NCI-H524 treated with DMSO at 0.1 percent for 48 hours (cell line): Measurements from ENCODE around the gene RPH3AL.
"Not testable (repeated sequence)": the region's sequence is repeated elsewhere in the genome, so short reads cannot be mapped to it uniquely, and the experiment has no call there.

ENCODE experiments used
- DNase-seq: peaks from one replicate; lab custom pipeline; 2025; lab: John Stamatoyannopoulos, UW

Gene RPH3AL

DNA sequence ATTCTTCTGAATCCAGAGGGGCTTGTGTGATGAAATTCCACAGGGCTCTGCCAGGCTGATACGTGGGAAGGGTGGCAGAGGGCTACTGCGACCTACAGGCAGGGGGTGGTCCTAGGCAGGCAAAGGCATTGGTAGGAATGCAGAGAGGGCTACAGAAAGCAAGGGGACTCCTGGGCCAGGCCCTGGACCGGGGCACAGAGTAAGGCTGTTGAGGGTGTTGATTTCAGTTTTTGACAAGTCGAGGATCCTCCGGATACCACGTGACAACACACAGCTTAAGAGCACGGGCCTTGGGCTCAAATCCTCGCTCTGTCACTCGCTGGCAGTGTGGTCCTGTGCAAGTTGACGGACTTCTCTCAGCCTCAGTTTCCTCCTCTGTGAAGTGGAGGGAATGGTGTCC is 152.0 kb downstream of the RPH3AL start:
- no peak for DNase-seq

GRCh38 chr17:199806-200545 is 152.6 kb downstream of the RPH3AL start:
- DNase-seq: no peak

DNA sequence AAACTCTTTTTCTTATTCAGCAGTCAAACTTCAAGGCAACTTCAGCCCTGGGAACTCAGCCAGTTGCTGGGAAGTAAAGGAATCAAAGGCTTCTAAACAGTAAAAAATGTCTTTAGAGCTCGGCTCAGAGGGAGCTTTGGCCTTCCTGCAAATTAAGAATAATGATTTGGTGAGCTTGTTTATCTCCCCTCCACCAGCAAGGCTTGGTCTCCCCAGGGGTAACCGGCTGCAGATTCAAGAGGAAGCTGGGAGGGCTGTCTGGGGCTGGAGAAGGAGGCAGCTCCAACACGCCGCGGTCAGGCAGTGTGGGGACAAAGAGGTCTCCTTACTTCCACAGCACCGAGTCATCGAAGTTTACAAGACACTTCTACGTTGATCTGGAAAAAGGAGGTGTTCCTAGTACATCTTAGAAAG is 153.4 kb downstream of the RPH3AL start:
- no peak for DNase-seq

- not testable (repeated sequence) for DNase-seq
Measured at GRCh38 chr17:198225-198624, 154.4 kb downstream of the RPH3AL start.

- DNase-seq: no peak
Measured at GRCh38 chr17:197352-197751, 155.3 kb downstream of the RPH3AL start.

GRCh38 chr17:194828-195602 is 157.6 kb downstream of the RPH3AL start:
- no peak for DNase-seq

DNA sequence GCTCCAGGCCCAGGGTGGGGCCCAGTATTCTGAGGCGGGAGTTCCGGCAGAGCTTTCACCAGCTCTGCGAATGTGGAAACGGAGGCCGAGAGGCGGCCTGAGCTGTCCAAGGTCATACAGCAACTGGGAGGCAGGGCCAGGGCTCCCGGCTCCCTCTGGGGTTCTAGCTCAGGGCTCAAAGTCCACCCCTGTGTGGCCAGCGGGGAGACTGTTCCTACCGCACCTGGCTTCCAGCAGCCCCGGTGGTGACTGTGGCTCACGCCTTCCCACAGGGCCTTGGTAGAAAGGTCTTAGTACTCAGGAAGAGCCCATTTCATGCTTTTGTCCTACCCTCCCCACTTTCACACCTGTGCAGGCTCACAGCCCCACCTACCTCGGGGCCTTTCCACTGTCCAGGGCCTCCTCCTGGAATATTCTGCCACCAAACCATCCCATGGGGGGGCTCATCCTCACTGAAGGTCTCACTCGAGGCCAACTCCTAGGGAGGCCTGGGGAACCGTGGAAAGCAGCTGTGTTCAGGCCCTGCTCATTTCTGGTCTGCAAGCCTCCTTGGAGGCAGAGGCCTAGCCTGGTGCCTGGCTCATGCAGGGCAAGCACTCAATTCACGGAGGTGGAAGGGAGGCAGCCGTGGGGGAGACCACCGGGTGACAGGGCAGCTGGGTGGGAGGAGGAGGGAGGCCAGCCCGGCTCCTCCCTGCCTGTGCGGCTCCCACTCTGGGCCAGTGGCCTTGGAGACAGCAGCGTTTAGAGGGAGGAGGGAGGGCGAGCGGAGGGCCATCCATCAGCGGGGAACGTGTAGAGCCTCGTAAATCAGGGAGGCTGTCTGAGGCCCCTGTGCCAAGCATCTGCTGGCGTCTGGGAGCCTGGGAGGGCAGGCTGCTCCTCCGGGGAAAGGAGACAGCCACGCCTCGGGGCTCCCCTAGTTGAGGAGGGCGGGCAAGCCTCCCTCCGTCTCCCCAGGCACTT is 158.5 kb downstream of the RPH3AL start:
- DNase-seq: peak; percentile 16

DNA sequence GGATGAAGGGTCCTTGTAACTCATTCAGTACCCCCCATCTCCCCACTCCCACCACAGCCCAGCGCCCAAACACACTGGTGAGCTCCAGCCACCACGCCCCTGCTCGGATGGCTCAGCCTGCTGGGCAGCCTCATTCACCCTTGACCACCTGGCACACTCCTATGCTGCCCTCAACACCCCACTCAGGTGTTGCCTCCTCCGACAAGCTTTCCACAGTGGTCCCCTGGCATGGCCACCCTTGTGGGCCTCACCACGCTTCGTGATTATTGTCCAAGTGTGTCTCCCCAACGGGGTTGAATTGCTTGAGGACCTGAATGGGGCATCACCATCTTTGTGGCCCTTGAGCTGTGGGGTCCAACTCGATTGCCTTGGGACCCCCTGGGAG is 159.2 kb downstream of the RPH3AL start:
- no peak for DNase-seq

- no peak for DNase-seq
Measured at GRCh38 chr17:192666-193425, 159.8 kb downstream of the RPH3AL start.

- no peak for DNase-seq
Measured at GRCh38 chr17:189444-189843, 163.2 kb downstream of the RPH3AL start.

DNA sequence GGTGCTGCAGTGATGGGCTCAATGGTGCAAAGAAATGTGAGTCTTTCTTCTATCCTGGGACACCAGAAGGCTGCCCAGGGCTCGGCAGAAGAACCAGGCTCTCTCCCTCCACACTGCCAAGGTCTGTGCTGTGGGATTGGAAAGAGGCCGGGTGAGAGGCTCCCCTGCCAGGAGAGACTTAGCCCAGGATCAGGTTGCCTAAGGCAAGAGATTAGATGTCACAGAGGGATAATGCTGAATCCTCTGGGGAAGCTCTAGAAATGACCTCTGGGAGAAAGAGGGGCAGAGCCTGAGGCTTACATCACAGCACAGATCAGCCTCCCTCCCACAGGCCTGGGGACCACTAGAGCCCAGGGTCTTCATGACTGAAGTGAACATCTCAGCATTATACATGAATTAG is 165.5 kb downstream of the RPH3AL start:
- DNase-seq: no peak

GRCh38 chr17:185445-186138 is 167.0 kb downstream of the RPH3AL start:
- DNase-seq: no peak

GRCh38 chr17:183021-183420 is 169.6 kb downstream of the RPH3AL start:
- DNase-seq: peak; percentile 14

GRCh38 chr17:182050-182751 is 170.4 kb downstream of the RPH3AL start:
- no peak for DNase-seq

DNA sequence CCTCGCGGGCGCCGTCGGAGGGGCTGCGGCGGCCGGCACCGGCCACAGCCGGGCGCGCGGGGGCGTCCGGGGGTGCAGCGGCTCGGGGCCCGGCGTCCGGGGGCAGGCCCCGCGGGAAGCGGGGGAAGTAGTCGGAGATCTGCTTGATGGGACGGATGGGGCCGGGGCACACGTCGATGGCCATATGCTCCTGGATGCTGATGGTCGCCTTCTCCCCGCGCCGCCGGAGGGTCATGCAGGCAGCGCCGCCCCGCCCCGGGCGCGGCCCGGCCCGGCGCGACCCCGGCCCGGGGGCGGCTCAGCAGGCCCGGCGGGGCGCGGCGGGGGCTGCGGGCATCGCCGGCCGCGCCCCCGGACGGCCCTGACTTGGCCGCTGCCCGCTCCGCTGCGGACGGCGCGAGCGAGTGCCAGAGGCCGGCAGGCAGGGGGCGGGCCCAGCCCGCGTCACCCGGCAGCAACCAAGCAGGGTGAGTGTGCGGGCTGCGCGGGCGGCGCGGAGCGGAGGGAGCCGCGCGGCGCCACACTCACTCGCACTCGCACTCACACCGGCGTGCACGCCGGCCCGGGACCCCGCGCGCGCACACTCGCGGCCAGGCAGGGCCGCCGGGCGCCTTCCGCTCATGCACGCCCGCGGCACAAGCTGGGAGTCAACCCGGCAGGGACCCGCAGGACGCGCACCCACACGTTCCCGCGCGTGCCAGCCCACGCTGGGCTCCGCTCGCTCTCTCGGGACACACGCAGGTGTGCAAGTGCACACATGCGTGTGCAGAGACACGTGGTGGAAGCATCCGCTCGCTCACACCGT is 171.2 kb downstream of the RPH3AL start, which contains the start of gene DOC2B:
Gene DOC2B (minus strand): TSS at position 406 of the 805 bp plus-strand sequence. CDS start 171 bp downstream, at position 235.
- no peak for DNase-seq

- DNase-seq: no peak
Measured at GRCh38 chr17:180381-181244, 172.0 kb downstream of the RPH3AL start.

- DNase-seq: no peak
Measured at GRCh38 chr17:179781-180380, 172.7 kb downstream of the RPH3AL start.

DNA sequence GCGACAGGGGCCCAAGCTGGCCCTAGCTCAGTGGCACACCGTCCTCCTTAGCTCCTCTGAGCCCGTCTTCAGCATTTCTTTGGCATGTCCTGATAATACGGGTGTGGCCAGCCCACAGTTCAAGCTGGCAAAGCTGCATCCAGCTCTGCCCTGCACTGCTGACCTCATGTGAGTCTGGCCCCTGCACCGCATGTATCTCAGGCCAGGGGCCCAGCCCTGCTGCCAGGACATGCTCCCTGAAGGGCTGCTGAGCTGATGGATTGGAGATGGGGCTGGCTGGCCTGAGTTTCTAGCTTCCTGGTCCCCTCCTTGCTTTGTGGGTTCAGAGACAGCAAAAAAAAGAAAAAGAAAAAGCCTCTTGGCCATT is 173.6 kb downstream of the RPH3AL start:
- no peak for DNase-seq
